ENCODE data around the gene NPTX1.
A peak's percentile ranks its signal among the peaks of the same experiment; 100 is the strongest.

NPTX1 gene

DNA sequence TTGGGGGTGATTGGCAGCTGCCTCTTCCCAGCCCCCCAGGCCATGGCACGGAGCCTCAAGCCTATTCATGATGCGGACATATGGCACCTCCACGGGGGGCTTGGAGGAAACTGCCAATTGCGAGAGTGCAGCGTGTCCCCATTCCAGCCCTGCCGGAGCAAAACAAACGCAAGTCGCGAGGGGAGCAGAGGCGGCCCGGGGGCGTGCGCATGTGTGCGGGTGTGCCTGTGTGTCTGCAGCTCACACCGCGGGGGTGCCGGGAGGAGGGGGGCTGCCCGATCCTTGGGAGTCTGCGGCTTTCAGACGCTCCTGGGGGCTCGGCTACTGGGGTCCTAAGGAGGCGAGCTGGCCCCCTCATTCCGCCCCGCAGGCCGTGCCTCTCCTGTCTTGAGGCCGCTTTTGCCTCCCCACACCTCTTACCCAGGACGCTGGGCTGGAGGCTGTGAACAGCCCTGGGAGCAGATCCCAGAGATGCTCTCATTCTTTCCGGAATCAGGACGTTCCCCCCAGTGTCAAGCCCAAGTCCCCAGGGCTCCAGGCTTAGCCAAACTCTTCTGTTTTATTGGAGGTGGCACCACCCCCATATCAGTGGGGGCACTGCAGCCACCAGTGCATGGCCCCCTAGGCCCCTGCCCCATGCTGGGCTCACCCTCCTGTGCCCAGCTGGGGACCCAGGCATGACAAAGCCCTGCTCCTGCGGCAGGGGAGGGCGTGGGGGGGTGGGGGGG lies 32.3 kb downstream of the NPTX1 start:
- DNase-seq (ENCODE audit: low spot score): no peak

DNA sequence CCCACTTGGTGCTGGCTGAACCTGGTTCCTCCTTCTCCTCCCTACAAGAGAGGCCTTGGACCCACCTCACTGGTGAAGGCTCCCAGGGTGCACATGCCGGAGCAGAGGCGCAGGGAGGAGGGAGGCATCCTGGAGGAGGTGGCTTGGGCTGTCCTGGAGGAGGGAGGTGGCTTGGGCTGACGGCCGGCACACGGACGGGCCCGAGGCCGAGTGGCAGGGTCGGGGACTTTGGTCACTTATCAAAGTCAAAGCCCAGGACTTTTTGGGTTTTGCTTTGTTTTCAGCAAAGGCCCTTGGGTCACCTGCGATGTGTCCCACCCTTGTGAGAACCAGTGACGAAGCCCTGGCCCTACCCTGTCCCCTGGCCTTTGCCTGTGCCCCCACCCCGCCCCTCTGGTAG lies 32.9 kb downstream of the NPTX1 start:
- DNase-seq (ENCODE audit: low spot score): no peak

DNA sequence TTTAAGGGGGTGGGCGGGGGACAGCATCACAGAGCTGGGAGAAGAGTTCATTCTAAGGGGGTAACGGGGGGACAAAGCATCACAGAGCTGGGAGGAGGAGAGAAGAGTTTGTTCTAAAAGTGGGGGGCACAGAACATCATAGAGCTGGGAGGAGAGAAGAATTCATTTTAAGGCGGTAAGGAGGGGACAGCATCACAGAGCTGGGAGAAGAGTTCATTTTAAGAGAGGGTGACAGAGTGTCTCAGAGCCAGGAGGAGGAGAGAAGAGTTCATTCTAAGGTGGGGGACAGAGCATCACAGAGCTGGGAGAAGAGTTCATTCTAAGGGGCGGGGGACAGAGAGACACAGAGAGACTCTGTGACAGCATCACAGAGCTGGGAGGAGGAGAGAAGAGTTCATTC lies 33.6 kb downstream of the NPTX1 start:
- no peak for DNase-seq (ENCODE audit: low spot score)

DNA sequence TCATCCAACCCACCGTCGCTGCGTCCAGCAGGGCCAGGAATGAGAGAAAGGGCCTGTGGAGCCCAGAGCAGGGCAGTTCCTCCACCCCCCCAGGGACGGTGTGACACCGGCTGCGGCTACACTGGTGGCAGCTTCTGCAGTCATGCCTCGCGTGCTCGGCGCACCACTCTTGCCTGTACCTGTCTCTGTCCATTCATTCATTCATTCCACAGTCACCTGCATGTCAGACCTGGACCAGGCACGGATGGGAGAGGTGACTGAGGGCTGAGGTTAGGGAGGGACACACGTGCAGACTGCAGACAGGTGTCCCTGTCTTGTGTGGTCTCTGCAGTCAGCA lies 34.1 kb downstream of the NPTX1 start:
- DNase-seq (ENCODE audit: low spot score): no peak

DNA sequence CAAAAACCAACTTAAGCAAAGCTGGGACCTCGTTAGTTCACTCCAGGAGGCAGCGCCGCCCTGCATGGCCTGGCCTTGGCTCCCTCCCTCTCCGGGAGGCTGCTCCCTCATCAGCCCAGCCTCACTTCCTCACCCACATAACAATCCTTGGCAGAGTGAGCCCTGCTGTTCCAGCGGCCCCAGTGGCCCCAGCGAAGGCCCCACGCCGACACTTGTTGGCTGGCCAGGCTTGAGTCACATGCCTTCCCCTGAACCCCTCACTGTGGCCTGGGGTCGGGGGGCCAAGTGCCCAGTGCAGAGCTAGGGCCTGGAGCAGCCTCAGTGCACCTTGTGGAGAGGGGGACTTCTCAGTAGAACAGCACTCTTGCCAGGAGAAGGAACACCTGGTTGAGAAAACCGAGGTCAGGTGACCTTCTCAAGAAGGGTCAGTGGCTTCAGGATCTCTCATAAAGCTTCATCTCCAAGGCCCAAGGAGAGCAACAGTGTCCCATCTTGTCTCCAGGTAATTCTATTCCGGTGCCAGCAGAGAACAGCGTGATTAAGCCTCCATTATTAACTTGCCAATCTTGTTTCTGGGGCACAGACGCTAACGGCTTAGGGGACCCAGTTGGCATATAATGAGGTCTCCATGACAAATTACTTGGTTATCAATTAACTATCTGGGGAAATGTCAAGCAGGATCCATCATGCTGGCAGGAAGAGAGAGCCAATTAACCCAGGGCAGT lies 34.6 kb downstream of the NPTX1 start:
- no peak for DNase-seq (ENCODE audit: low spot score)

DNA sequence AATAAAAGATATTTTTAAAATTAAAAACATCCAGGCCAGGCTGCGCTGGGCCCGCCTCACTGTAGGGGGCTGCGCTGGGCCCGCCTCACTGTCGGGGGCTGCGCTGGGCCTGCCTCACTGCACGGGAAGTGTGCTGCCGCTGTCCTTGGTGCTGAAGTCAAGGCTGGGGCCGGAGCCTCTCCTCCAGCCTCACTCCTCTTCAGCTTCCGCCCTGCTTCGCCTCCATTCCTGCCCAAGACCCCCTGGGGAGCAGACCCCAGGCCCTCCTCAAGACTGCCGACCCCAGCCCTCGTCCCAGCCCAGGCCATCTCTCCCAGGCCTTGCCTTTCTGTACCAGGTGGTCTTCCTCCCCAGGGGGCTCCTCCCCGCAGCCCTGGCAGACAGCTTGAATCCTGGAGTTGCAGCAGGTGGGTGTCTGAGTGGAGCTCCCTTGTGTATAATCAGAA lies 35.3 kb downstream of the NPTX1 start:
- DNase-seq (ENCODE audit: low spot score): peak; percentile 73

DNA sequence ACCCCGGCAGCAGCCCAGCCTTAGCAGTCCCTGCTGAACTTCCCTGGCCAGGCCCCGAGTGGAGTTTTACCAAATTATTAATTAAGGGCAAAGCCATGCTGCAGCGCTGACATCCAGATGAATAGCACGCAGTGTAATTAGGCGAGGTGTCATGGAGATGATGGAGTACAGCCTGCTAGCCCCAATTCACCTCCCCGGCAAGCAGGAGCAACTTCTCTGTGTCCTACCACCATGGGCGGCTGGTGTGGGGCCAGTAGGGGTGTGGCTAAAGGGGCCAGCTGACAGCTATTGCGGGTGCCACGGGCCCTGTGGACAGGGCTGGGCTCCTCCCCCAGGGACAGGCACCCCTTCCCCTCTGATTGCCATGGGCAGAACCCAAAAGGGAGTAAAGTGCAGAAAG lies 36.9 kb downstream of the NPTX1 start:
- no peak for DNase-seq (ENCODE audit: low spot score)

DNA sequence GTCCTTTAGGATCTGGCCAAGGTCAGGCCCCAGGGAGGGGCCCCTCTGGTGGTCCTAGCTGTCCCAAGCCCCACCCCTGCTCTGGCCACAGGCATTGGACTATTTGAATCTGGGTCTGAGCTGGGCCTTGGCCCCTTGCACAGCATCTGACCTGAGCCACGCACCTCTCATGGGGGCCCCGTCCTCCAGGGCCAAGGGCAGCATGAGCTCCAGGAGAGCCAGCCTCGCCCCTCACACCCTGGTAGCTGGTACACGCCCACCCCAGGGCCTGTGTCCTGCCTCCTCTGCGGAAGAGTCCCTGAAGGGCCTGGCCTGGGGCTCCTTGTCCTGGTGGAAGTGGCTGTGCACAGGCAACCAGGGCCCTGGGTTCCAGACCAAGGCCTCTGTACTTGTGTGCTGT lies 37.6 kb downstream of the NPTX1 start:
- DNase-seq (ENCODE audit: low spot score): no peak

DNA sequence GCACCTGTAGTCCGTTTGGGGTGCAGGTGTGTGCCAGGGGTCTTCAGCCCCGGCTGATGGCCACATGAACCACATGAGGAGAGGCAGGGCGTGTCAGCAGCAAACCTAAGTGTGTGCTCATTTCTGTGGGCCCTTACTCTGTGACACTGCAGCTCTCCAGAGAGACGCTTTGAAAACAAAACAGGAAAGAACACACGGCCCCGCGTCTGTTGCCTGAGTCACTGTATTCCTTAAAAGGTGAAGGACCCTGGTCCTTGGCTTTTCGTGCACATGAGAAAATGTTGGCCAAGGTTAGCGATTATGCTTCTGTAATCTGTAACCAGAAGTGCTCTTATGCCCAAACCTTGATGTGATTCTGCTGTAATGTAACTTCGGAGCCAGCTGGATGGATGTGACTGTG lies 38.9 kb downstream of the NPTX1 start:
- no peak for DNase-seq (ENCODE audit: low spot score)

DNA sequence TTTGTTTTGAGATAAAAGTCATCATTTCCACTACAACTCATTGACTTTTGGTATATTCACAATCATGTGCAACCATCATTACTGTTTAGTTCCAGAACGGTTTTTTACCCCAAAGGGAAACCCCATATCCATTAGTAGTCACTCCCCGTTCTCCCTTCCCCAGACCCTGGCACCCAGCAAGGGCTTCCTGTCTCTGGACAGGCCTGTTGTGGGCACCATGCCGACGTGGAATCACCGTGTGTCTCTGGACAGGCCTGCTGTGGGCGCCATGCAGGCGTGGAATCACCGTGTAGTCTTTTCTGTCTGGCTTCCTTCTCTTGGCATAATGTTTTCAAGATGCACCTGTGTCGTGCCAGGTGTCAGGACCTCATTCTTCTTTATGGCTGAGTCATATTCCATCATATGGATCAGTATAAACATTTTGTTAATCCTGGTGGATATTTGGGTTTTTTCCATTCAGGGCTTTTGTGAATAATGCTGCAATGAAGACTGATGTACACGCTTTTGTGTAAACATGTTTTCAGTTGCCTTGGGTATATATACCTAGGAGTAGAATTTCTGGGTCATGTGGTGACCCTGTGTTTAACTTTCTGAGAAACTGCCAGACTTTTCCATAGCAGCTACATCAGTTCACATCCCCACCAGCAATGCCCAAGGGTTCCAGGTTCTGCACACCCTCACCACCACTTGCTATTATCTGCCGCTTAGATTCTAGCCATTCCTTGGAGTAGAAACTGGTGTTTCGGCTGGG lies 42.3 kb downstream of the NPTX1 start:
- no peak for DNase-seq (ENCODE audit: low spot score)

DNA sequence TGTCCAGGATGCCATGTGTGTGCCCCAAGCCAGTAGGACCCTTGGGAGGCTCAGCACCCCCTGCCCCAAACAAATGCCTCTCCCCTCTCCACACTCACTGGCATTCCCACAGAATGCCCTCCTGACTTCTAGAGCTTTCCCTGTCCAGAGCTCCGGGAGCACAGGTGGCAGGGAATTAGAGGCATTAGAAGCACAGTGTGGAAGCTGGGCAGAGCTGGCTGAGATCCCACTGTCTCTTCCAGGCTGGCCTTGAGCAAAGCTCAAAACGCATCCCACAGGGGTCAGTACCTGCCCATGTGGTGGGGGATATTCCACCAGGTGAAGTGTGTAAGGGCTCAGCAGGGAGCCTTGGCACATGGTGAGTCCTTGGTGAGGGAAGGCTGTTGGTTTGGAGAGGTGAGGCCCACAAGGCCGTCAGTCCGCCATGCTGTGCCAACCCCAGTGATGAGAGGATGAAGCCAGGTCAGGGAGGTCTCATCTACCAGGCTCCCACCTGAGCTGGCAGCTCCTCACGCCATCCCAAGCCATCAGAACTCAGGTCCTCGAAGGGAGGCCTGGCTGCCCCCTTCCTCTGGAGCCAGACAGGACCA lies 43.4 kb downstream of the NPTX1 start:
- no peak for DNase-seq (ENCODE audit: low spot score)

DNA sequence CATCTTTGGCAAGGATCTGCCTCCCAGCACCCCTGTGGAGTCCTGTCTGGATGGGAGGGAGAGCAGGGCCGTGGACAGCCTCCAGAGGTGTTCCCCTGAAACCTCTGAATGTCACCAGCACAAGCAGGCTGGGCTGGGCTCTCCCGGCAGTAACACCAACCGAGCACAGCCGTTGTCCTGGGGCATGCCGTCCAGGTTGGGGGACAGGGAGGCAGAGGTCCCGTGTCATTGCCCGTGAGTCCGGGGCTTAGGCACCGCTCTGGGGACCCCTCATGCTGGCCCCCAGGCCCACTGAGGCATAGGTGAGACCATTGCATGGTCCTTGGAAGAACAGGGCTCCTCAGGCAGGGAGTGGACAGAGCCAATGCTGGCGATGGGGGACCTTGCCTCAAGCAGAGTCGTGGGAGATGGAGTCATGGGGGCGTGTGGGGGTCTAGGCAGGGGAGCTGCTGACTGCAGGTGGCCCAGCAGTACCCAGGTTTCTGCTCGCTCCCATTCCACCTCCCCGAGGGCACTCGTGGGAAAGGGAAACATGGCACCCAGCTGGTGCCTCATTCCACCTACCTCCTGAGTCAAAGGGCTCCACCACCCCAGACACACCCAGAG lies 44.0 kb downstream of the NPTX1 start:
- no peak for DNase-seq (ENCODE audit: low spot score)

DNA sequence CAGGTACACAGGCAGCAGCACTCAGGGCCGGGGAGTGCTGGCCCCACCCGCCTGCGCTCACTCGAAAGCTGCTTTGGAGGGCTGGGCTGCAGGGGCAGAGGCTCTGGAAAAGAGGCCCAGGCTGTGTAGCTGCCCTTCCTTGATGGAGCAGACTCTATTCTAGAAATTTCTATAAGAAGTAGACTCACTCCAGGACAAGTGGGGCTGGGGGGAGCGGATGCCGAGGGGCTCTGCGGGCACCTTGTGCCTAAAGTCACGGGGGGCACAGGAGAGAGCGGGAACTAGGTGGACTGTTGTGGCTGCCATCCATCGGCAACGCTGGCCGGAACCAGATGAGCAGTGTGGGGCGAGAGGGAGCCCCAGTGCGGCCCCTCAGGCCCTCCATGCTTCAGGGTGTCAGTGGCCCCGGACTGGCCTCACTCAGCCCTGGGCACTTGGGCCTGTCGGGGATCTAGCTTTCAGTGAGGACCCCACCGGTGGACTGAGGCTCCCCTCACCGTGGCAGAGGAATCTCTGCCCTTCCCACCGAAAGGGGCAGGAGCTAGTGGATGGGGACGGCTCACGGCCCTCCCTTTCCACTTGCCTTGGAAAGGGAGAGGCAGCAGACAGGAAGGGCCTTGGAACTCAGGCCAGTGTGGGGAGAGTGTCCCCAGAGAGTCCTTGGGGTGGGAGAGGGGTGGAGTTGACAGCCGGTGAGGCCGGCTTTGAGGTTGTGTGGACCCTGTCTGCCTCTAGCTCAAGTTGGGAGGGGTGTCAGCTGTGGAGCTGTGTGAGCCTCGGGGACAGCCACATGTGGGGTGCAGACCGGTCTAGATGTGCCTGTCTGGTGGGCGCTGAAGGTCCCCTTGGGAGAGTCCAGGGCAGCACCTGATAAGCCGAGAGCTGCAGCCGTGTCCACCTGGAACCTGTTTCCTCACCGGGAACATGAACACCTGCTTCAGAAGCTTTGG lies 44.9 kb downstream of the NPTX1 start:
- DNase-seq (ENCODE audit: low spot score): no peak

DNA sequence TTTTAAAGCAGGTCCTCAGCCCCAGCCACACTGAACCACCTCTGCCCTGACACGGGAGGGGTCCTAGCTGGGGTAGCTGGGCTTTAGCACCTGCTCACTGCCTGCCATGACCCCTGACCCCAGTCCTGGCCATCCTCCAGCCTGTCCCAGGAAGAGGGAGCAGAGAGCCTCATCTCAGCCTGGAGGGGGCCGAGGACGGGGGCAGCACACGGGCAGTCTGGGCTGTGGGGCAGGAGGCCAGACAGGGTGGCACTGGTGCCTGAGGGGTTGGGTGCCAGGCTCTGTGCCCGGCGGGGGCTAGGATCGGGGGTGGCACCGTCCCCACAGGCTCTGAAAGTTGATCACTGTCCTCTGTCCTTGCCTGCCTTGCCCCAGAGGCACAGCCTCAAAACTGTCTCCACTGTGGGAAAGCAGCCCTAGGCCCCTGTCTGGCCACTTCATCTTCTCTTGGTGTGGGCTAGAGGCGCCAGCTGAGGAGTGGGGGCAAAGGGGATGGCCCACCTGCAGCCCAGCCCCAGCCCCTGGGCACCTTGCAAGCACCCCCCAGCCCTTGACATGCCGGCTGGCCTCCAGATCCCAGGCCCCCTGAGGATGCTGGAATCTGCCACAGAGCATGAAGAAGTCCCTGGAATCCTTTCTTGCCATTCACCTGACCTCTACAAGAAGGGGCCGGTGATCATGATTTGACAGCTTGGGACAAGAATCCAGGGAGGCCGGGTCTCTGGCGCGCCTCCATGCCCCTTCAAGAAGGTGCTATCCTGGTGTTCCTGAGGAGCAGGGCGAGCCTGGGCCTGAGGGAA lies 45.8 kb downstream of the NPTX1 start:
- no peak for DNase-seq (ENCODE audit: low spot score)

DNA sequence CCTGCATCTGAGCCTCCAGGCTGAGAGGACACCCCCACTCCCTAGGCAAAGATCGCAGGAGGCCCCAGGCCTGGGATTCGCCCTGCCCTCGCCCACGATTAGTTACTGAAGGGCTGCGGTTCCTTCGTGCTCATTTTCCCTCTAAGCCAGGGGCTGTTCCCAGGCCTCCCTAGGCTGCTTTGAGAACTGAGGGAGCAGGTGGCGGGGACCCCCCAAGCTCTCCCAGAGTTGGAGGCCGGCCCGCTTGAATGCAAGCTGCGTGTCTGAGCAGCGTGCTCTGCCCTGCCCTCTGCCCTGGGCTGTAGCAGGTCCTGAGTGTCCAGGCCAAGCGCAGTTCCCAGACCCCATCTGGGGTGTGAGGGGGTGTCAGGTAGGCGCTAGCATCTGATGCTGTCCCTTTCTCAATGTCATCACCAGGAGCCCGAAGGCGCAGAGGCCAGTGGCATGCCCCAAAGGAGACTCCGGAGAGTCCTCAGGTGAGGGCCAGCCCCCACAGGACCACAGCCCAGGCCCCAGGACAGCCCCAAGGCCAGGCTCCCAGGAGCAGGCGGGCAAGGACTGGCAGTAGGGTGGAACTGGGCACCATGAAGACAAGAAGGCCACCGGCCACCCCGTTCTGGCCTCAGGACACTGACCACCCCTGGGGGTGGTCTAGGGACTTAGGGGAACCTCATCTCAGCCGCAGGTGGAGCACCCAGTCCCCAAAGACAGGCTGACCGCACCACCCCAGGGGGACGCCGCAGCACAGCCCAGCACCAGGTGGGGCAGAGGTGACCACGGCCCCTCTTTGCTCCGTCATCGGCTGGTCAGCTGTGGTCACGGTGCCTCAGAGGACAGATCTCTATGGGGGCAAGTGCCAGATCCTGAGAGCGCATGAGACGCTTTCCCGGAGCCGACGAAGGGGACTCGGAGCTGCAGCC lies 46.8 kb downstream of the NPTX1 start:
- DNase-seq (ENCODE audit: low spot score): no peak

DNA sequence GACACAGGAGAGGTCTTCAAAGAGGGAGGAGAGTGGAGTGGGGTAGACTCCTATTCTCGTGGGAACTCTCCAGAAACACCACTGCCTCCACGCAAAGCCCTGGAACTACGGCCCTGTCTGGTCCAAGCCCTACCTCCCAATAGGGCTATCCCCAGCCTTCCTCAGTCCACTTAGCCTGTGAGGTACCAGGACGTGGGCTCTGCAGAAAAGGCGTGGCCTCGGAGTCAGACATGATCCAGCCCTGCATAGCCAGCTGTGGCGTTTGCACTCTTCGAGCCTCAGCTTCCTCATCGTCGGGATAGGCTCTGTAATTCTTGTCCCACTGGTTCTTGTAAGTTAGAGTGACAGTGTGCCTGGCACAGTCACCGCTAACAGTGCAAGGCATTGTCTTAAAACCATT lies 47.6 kb downstream of the NPTX1 start:
- DNase-seq (ENCODE audit: low spot score): no peak

DNA sequence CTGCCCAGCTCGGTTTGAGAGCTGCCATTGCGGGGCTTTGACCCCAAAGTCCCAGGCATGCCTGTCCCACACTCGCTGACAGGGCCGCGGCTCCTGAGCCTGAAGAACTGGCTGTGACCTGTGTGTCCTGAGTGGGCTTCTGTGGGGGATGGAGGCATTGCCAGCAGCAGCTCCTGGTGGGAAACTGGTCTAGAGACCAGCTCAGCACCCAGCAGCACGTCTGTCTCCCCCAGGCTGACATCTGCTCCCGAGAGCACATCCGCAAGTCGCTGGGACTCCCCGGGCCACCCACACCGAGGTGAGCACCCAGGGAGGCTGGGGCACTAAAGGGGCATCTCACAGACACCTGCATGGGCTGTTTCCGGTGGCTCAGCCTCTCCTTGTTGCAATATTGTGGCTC lies 48.0 kb downstream of the NPTX1 start:
- no peak for DNase-seq (ENCODE audit: low spot score)

DNA sequence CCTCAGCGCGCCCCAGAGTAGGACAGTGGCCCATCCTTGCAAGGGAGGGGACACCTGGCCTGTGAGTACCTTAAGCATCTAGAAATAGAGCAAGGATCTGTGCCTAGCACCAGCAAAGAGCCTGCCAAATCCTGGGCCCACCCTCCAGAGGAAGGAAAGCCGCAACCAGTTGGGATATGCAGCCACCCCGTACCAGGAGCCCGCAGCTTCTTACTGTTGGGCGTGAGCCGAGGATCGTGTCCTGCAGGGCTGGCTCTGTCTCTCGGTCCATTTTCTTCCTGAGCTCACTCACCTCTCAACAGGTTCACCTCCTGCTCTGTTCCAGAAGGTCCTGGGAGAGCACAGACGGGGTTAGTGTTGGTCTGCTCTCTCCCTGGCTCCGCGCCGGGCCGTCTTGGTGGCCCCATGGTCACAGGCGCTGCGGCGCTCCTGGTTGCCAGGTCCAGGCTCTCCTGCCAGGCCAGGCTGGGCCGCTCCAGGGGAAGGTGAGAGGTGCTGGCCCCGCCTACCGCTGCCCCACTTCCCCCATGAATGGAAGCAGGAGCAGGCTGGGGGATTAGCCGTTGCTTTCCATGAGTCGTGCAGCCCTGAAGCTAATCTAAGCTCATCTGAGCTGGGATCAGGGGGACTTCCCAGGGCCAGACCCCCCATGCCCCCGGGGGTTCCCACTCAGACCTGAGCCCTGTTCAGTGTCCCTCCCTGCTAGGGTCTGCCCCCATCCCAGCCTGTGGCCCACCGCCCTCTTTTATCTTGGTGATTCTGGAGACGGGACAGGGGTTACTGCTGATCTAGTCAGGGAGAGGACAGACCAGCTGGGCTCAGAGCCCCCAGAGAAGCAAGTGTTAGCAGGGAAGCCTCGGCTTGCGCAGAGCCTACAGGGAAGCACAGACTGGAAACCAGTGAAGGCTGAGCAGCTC lies 48.8 kb downstream of the NPTX1 start:
- no peak for DNase-seq (ENCODE audit: low spot score)
